ENCODE data around the gene GNAZ.

Gene GNAZ

DNA sequence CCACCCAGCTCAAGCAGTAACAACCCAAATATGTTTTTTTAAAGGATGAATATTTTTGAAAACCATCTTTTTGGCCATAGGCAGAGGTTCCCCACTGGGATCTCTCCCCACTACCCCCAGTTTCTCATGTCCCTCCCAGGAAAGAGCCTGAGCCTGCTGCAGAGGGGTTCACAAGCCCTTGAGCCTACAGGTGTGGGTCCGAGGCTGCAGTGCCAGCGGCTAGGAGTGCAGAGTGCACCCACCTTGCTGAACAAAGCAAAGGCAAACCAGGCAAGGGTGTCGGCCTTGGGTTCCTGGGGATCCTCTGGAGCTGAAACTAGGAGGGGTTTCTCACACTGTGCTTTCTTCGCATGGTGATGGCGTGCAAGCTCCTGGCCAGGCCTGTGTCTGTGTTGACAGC lies 35.0 kb downstream of the GNAZ start:
- TF ChIP-seq, protein P1, sequence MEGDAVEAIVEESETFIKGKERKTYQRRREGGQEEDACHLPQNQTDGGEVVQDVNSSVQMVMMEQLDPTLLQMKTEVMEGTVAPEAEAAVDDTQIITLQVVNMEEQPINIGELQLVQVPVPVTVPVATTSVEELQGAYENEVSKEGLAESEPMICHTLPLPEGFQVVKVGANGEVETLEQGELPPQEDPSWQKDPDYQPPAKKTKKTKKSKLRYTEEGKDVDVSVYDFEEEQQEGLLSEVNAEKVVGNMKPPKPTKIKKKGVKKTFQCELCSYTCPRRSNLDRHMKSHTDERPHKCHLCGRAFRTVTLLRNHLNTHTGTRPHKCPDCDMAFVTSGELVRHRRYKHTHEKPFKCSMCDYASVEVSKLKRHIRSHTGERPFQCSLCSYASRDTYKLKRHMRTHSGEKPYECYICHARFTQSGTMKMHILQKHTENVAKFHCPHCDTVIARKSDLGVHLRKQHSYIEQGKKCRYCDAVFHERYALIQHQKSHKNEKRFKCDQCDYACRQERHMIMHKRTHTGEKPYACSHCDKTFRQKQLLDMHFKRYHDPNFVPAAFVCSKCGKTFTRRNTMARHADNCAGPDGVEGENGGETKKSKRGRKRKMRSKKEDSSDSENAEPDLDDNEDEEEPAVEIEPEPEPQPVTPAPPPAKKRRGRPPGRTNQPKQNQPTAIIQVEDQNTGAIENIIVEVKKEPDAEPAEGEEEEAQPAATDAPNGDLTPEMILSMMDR (IDR thresholded peaks at IDR 0.05; ENCODE audit: low read depth, low read length, missing control alignments), result no peak
- DNase-seq (ENCODE audit: extremely low read depth, low read depth), result no peak
- no peak overlapping the region for H3K4me3 ChIP-seq (replicated peaks; ENCODE audit: low read depth, low read length)

DNA sequence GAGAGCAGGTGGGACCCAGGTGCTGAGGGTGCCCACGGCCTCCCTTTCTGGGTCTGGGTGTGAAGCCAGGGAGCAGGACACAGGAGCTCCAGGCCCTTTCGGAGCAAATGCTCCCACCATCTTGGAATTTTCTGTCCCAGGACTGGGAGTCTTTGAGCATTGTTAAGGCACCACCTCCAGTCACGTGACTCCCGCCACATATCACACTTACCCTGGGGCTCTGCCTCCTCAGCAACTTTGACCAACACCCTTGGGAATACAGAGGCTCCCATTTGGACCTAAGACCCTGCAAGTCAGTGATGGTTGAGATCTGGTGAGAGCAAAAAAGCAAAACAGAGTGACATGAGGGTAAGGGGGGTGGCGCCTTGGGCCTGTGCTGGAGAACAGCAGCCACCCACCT lies 35.6 kb downstream of the GNAZ start:
- TF ChIP-seq, protein P1 (IDR thresholded peaks at IDR 0.05; ENCODE audit: low read depth, low read length, missing control alignments), result no peak

DNA sequence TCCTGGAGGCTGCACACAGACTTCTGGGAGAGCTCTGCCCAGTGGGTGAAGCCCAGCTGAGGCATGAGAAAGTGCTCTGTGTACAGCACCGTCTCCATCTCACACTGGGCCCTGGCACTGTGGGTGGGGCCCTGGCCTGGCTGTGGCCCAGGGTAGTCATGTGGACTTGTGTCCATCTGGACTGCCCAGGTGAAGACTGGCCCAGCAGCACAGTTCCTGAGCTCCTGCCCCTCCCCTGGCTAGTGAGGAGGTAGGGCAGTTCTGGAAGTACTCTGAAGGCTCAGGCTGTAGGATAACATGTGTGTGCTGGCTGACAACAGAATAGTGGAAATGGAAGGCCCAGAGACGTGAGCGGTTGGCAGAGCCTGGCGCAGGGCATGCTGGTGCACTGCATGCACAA lies 36.0 kb downstream of the GNAZ start:
- TF ChIP-seq, protein P1 (IDR thresholded peaks at IDR 0.05; ENCODE audit: low read depth, low read length, missing control alignments), result no peak
- no peak for DNase-seq (ENCODE audit: extremely low read depth, low read depth)

More for the DNA sequence above, 35.6 kb downstream of the GNAZ start:
- no peak for DNase-seq (ENCODE audit: extremely low read depth, low read depth)
- no peak overlapping the region for H3K4me3 ChIP-seq (replicated peaks; ENCODE audit: low read depth, low read length)

DNA sequence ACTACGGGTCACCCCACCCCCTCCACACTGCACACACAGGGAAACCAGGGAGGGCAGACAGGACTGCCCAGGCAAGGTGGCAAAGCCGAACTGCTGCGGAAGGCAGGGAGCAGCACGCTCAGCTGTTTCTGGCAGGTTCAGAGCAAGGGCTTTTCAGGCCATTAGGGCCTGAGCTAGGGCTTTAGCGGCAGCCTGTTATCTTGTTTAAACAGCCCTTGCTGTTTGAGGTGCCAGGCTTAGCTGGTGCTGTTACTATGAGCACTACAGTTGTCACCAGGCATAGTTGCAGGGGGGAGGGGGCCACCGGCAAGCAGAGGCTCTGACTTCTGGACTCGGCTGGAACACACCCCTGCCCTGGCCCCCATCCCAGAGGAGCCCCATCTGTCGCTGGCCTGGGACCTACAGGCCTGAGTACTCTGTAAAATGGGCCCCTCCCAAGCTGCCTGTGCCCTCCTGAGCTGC lies 36.6 kb downstream of the GNAZ start:
- TF ChIP-seq, protein P1 (IDR thresholded peaks at IDR 0.05; ENCODE audit: low read depth, low read length, missing control alignments), result no peak
- H3K4me3 ChIP-seq (replicated peaks; ENCODE audit: low read depth, low read length), result no peak overlapping the region
- DNase-seq (ENCODE audit: extremely low read depth, low read depth), result no peak

More for the DNA sequence above, 36.0 kb downstream of the GNAZ start:
- no peak overlapping the region for H3K4me3 ChIP-seq (replicated peaks; ENCODE audit: low read depth, low read length)

DNA sequence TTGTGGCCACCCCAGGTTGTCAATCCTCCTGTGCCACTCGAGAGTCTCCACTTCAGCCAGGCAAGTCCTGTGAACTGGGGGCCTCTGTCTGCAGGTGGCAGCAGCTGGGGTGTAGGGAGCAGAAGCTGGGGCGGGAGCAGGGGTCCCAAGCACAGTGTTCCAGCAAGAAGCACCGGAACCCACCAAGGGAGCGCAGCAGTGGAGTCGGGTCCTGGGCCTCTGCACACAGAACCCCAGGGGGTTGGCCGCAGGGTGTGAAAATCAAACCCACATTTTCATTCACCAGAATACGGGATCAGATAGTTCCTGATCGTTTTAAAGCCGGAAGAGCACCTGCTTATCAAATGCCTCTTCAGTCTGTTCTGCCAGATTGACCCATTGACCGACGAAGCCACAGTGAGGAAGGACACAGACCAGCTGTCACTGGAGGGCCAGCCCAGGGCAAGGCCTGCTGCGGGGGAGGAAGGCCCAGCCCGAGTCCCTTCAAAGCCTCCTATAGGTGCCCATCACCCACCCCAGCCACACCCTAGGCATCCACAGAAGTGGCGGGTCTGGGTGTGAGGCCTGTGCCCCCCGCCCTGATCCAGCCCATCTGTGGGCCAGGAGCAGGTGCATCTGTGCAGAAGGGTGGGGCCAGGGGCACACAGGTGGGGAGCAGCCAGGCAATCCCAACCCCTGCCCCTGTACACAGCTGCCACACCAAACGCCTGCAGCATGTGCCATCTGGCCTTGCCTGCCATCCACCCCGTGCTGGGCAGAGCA lies 37.3 kb downstream of the GNAZ start:
- DNase-seq (ENCODE audit: extremely low read depth, low read depth), result no peak
- H3K4me3 ChIP-seq (replicated peaks; ENCODE audit: low read depth, low read length), result no peak overlapping the region
- TF ChIP-seq, protein P1 (IDR thresholded peaks at IDR 0.05; ENCODE audit: low read depth, low read length, missing control alignments), result no peak

DNA sequence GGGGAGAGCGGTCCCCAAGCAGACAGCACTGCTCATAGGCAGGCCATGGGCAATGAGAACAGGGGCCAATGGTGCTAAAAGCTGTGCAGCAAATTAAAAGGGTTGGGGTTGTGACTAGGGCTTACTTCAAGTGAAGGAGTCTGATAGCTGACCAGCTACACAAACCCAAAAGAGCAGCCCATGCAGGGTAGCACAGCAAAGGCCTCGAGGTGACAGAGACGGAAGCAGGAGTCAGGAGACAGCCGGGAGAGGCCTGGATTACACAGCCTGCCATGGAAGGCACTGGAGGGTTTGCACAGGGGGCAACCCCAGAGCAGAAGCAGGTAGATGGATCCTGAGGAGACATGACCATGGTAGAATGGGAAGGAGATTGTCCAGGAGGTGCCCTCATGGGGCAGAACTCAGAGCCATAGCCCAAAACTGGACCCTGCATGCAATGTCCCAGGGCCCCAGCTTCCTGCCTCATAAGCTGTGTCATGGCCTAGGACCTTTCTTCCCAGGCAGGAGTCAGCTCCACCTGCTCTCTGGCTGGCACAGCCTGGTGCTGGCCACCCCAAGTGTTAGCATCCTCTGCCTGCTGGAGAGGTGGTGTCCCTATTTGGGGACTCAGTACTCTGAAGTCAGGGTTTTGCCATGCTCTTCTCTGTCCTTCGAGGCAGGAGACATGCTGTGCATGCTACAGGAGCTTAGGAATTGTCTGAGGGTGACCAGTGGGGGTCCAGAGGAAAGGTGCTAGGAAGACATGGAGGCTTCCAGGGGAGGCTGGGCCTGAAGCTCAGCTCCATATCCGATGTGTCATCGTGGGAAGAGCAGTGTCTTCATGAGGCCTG lies 38.1 kb downstream of the GNAZ start:
- no peak overlapping the region for H3K4me3 ChIP-seq (replicated peaks; ENCODE audit: low read depth, low read length)
- TF ChIP-seq, protein P1 (IDR thresholded peaks at IDR 0.05; ENCODE audit: low read depth, low read length, missing control alignments), result no peak
- no peak for DNase-seq (ENCODE audit: extremely low read depth, low read depth)
